Karpas-422 (cell line): ENCODE results near the gene DZIP1L. TPM values are rescaled to one million over a fixed set of nuclear protein-coding genes. Genes with fewer than 3 reads are reported as not detected.
"Not testable (repeated sequence)": the region's sequence is repeated elsewhere in the genome, so short reads cannot be mapped to it uniquely, and the experiment has no call there.

Source experiments
- DNase-seq: peaks from one replicate; pipeline ENCODE4 v3.0.0-alpha.2; 2015
- H2AFZ ChIP-seq: fragments of 200-600 bp; sonication (generic); 2 replicates; pipeline ENCODE4 v1.6.1; 2014; ENCODE audit warnings: antibody characterized with exemption, low read length, mixed read lengths
- H3K27ac ChIP-seq: fragments of 200-600 bp; sonication (generic); 2 replicates; pipeline ENCODE4 v1.5.1; 2014; ENCODE audit warnings: mild to moderate bottlenecking, low read length, moderate library complexity
- H3K27me3 ChIP-seq: fragments of 200-600 bp; sonication (generic); 2 replicates; pipeline ENCODE4 v1.6.1; 2014; ENCODE audit warnings: low read length, mixed read lengths
- H3K36me3 ChIP-seq: fragments of 200-600 bp; sonication (generic); 2 replicates; pipeline ENCODE4 v1.6.1; 2014; ENCODE audit warnings: low read length, mixed read lengths; ENCODE audit not compliant: insufficient read depth
- H3K4me1 ChIP-seq: fragments of 200-600 bp; sonication (generic); 2 replicates; pipeline ENCODE4 v1.6.1; 2014; ENCODE audit warnings: mild to moderate bottlenecking, low read length, mixed read lengths
- H3K4me2 ChIP-seq: fragments of 200-600 bp; sonication (generic); 2 replicates; pipeline ENCODE4 v1.6.1; 2014; ENCODE audit warnings: low read length, low read depth, mild to moderate bottlenecking; ENCODE audit not compliant: poor library complexity, severe bottlenecking
- H3K4me3 ChIP-seq: fragments of 200-600 bp; sonication (generic); 2 replicates; pipeline ENCODE4 v1.5.1; 2014; ENCODE audit warnings: mild to moderate bottlenecking, antibody characterized with exemption, low read length, mixed read lengths
- H3K79me2 ChIP-seq: fragments of 200-600 bp; sonication (generic); 2 replicates; pipeline ENCODE4 v1.6.1; 2014; ENCODE audit warnings: mild to moderate bottlenecking, low read length, mixed read lengths
- H3K9ac ChIP-seq: fragments of 200-600 bp; sonication (generic); 2 replicates; pipeline ENCODE4 v1.6.0; 2014; ENCODE audit warnings: low read length
- H3K9me2 ChIP-seq: fragments of 200-600 bp; sonication (generic), shearing (Covaris generic); replicated peaks from 2 replicates; pipeline ENCODE4 v1.6.0; 2014; ENCODE audit warnings: mild to moderate bottlenecking, low read length, moderate library complexity; ENCODE audit not compliant: insufficient read depth
- H3K9me3 ChIP-seq: fragments of 300-700, 200-600 bp; sonication (generic); 2 replicates; pipeline ENCODE4 v1.6.1; 2014; ENCODE audit warnings: low read length, mixed read lengths
- H4K20me1 ChIP-seq: fragments of 200-600 bp; sonication (generic); 2 replicates; pipeline ENCODE4 v1.6.1; 2014; ENCODE audit warnings: mild to moderate bottlenecking, antibody characterized with exemption, low read length, low read depth; ENCODE audit not compliant: insufficient read depth
- total RNA-seq: library from RNA; depleted of rRNA; stranded (reverse); fragments of >200 nt; shearing (Covaris generic); gene quantifications from 2 replicates; pipeline ENCODE4 v1.2.3, GENCODE V29; 2014; ENCODE audit warnings: low replicate concordance; rRNA removed

The DZIP1L gene
- not detected in 2 replicates for total RNA-seq

DNA sequence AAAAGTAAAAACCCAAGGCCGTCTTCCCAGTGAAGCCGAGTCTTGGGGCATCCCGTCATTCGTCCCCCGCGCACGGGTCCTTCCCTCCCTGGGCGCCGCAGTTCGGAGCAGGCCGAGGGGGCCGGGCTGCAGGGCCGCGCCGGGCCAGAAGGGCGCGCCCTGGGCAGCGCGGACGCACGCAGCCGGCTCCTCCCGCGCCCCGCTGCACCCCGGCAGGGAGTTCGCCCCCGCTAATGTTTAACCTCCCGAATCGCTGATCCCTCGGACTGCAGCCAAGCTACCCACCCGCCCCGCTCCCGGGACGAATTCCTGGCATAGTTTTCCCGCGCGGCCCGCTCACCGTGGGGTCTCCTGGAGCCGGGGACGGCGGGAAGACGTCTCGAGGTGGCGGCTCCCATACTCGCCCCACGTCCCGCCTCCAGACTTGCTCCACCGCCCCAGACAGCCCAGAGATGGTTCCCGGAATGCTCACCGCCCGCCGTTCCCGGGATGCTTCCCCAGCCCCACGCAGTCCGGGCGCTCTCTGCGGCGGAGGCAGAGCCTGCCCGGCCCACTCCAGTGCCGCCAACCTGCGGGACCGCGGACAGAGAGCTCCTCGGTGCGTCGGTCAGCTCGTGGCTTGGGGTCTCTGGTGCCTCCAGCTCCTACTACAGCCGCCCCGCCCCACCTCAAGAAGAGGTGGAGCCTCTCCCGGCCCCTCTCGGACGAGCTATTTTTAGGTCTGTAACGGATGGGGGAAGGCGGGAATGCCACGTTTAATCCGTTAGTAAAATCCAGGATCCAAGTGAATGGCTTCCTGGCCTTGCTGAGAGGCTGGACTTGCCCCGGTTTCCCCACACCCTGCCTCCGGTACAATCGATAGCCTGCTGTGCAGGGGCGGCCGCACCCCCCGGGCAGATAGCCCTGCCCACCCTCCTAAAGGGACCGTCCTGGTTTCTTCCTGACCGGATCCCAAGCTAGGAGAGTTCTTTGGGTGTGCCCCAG, at the start of gene DZIP1L:
DZIP1L (minus strand) TSS at position 621 of the 984 bp plus-strand sequence. CDS start 11,637 bp downstream, outside the sequence.
- no peak within 1 kb of the TSS for H3K9ac ChIP-seq
- no peaks in the 10 kb centered on the region for H3K36me3 ChIP-seq
- H3K27ac ChIP-seq: no peak within 1 kb of the TSS
- no peak within 1 kb of the TSS for H3K4me2 ChIP-seq
- no peaks in the 10 kb centered on the region for H4K20me1 ChIP-seq
- H3K9me2 ChIP-seq: no peaks in the 10 kb centered on the region
- H3K79me2 ChIP-seq: no peaks in the 10 kb centered on the region
- no peak for DNase-seq
- no peaks in the 10 kb centered on the region for H3K4me1 ChIP-seq
- no peak within 1 kb of the TSS for H2AFZ ChIP-seq
- no peaks in the 10 kb centered on the region for H3K9me3 ChIP-seq
- no peaks in the 10 kb centered on the region for H3K27me3 ChIP-seq
- H3K4me3 ChIP-seq: no peak within 1 kb of the TSS

DNA sequence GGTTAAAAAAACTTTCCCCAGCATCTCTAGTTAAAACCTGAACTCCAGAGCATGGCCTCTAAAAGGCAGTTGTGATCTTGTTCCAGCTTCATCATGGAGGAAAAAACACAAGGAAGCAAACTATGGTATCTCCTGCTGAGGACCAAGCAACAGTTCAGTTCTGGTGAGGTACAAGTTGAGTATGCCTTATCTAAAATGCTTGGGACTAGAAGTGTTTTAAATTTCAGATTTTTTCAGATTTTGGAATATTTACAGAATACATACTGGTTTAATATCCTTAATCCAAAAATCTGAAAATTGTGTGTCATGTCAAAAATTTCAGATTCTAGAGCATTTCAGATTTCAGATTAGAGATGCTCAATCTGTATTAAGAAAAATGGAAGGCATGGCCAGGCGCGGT, 49.7 kb upstream of the DZIP1L start:
- no peaks in the 10 kb centered on the region for H3K4me1 ChIP-seq
- no peak overlapping the region for H3K4me3 ChIP-seq
- no peaks in the 10 kb centered on the region for H3K9me3 ChIP-seq
- H3K79me2 ChIP-seq: no peaks in the 10 kb centered on the region
- H3K27me3 ChIP-seq: no peaks in the 10 kb centered on the region
- H3K9ac ChIP-seq: no peak overlapping the region
- DNase-seq: no peak
- H3K27ac ChIP-seq: no peak overlapping the region
- no peaks in the 10 kb centered on the region for H4K20me1 ChIP-seq
- H3K4me2 ChIP-seq: no peak overlapping the region
- H2AFZ ChIP-seq: no peak overlapping the region
- H3K9me2 ChIP-seq: no peaks in the 10 kb centered on the region
- H3K36me3 ChIP-seq: peaks cover 33% of the 10 kb centered on the region; the same call in 1 of the 2 replicates

- Histone ChIP-seq H3K9me2 (no peaks in the 10 kb centered on the region), H3K4me2 (no peak overlapping the region), H3K4me1 (no peaks in the 10 kb centered on the region), H3K36me3 (peaks cover 8% of the 10 kb centered on the region; the same call in 1 of the 2 replicates), H3K27ac (no peak overlapping the region), H2AFZ (no peak overlapping the region), H4K20me1 (no peaks in the 10 kb centered on the region), H3K27me3 (no peaks in the 10 kb centered on the region), H3K9ac (no peak overlapping the region), H3K79me2 (no peaks in the 10 kb centered on the region), H3K4me3 (no peak overlapping the region), H3K9me3 (peaks cover 3% of the 10 kb centered on the region; the same call in 1 of the 2 replicates)
- DNase-seq: no peak
Observed at GRCh38 chr3:138157743-138158142, 42.3 kb upstream of the DZIP1L start.

DNA sequence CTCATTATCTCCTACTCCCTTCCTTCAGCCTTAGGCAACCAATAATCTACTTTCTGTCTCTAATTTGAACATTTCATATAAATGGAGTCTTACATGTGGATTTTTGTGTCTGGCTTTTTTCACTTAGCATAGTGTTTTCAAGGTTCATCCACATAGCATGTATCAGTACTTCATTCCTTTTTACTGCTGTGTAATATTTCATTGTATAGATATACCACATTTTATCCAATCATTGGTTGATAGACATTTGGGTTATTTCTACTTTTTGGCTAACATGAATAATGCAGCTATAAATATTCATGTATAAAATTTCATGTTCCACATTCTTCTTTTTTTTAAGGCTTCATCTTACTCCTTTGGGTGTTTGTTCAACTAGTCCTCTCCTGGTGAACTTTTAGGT, 39.1 kb upstream of the DZIP1L start:
- no peaks in the 10 kb centered on the region for H3K27me3 ChIP-seq
- no peaks in the 10 kb centered on the region for H3K4me1 ChIP-seq
- H3K9me2 ChIP-seq: no peaks in the 10 kb centered on the region
- H2AFZ ChIP-seq: no peak overlapping the region
- no peaks in the 10 kb centered on the region for H3K79me2 ChIP-seq
- H3K4me3 ChIP-seq: no peak overlapping the region
- no peak overlapping the region for H3K27ac ChIP-seq
- DNase-seq: no peak
- H3K4me2 ChIP-seq: no peak overlapping the region
- H3K9ac ChIP-seq: no peak overlapping the region
- H3K36me3 ChIP-seq: no peaks in the 10 kb centered on the region
- H3K9me3 ChIP-seq: peaks cover 3% of the 10 kb centered on the region; the same call in 1 of the 2 replicates
- no peaks in the 10 kb centered on the region for H4K20me1 ChIP-seq

DNA sequence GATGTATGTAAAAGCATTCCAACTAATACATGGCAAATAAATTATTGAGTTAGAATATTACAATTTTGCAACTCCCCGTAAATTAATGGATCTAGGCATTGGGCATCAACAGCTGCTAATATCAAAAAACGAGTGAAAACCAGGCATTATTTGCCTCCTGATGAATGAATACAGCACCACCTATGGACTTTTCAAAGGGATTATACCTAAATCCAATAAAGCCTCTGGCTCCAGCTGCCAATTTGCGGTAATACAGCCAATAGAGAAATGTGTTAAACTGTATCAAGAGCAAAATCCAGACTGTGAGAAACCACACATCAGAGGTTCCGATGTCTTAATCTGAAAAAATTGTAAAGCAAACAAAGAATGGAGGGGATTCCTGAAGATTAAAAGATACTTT, 33.1 kb upstream of the DZIP1L start:
- no peak overlapping the region for H3K4me3 ChIP-seq

GRCh38 chr3:138142181-138142580, 26.8 kb upstream of the DZIP1L start:
- not testable (repeated sequence) for H3K4me2 ChIP-seq, H2AFZ ChIP-seq

More for the DNA sequence above, 33.1 kb upstream of the DZIP1L start:
- H3K9me2 ChIP-seq: no peaks in the 10 kb centered on the region
- no peaks in the 10 kb centered on the region for H3K4me1 ChIP-seq
- H3K27me3 ChIP-seq: no peaks in the 10 kb centered on the region
- no peak overlapping the region for H3K27ac ChIP-seq
- H2AFZ ChIP-seq: no peak overlapping the region
- H3K9ac ChIP-seq: no peak overlapping the region
- no peaks in the 10 kb centered on the region for H3K79me2 ChIP-seq
- H3K9me3 ChIP-seq: no peaks in the 10 kb centered on the region
- H4K20me1 ChIP-seq: no peaks in the 10 kb centered on the region
- no peaks in the 10 kb centered on the region for H3K36me3 ChIP-seq
- H3K4me2 ChIP-seq: no peak overlapping the region
- DNase-seq: no peak

GRCh38 chr3:138140940-138141339, 25.5 kb upstream of the DZIP1L start:
- Histone ChIP-seq H4K20me1 (no peaks in the 10 kb centered on the region), H3K79me2 (no peaks in the 10 kb centered on the region), H3K4me2 (no peak overlapping the region), H3K9me3 (no peaks in the 10 kb centered on the region), H3K4me1 (no peaks in the 10 kb centered on the region), H3K27me3 (no peaks in the 10 kb centered on the region), H2AFZ (no peak overlapping the region), H3K36me3 (no peaks in the 10 kb centered on the region), H3K4me3 (no peak overlapping the region), H3K27ac (no peak overlapping the region), H3K9me2 (no peaks in the 10 kb centered on the region), H3K9ac (no peak overlapping the region)
- no peak for DNase-seq

More at GRCh38 chr3:138142181-138142580, 26.8 kb upstream of the DZIP1L start:
- H3K9me3 ChIP-seq, H3K4me3 ChIP-seq, H3K36me3 ChIP-seq, H3K9me2 ChIP-seq, H3K27me3 ChIP-seq, H3K9ac ChIP-seq, H3K4me1 ChIP-seq, H3K27ac ChIP-seq, H3K79me2 ChIP-seq, H4K20me1 ChIP-seq, DNase-seq: not testable (repeated sequence)

GRCh38 chr3:138139691-138140090, 24.3 kb upstream of the DZIP1L start:
- no peaks in the 10 kb centered on the region for H3K79me2 ChIP-seq
- H4K20me1 ChIP-seq: no peaks in the 10 kb centered on the region
- no peak overlapping the region for H3K4me3 ChIP-seq
- H2AFZ ChIP-seq: no peak overlapping the region
- no peak overlapping the region for H3K4me2 ChIP-seq
- no peak for DNase-seq
- H3K36me3 ChIP-seq: no peaks in the 10 kb centered on the region
- H3K9ac ChIP-seq: no peak overlapping the region
- H3K4me1 ChIP-seq: no peaks in the 10 kb centered on the region
- no peaks in the 10 kb centered on the region for H3K9me3 ChIP-seq
- no peaks in the 10 kb centered on the region for H3K9me2 ChIP-seq
- H3K27me3 ChIP-seq: no peaks in the 10 kb centered on the region
- no peak overlapping the region for H3K27ac ChIP-seq
